GM12878 (cell line): Measurements from ENCODE around the gene NKTR. TPM values are rescaled to one million over a fixed set of nuclear protein-coding genes. Genes with fewer than 3 reads are reported as not detected.

Experiments used
- ATAC-seq: fragments of 200-7000 bp; cut with Tn5 transposase; 3 replicates; pipeline ENCODE4 v1.9.1; 2020; ENCODE audit warnings: mild to moderate bottlenecking, moderate library complexity
- BruUV-seq: library from RNA; stranded (reverse); fragments of 400-500 nt; replicated peaks from 2 replicates; lab custom pipeline; 2021; lab: Mats Ljungman, UMichigan
- CTCF ChIA-PET: fragments of 300-600 bp; sonication (Branson Sonifier 250); formaldehyde crosslinking; extraction: SDS; loops from one replicate; lab custom pipeline; 2021; ENCODE audit warnings: inconsistent platforms; lab: Yijun Ruan, JAX
- POLR2A ChIA-PET: fragments of 350-600 bp; formaldehyde crosslinking; extraction: SDS; loops from one replicate; lab custom pipeline; 2021; ENCODE audit warnings: inconsistent platforms; lab: Charles Lee
- RAD21 ChIA-PET: fragments of 300-600 bp; sonication (Branson Sonifier 250); formaldehyde crosslinking; loops from one replicate; lab custom pipeline; 2023; ENCODE audit warnings: antibody characterized with exemption; ENCODE audit not compliant: unreplicated experiment; lab: Charles Lee
- SMC1A ChIA-PET: fragments of 300-600 bp; sonication (Branson Sonifier 250); formaldehyde crosslinking; loops from one replicate; lab custom pipeline; 2023; ENCODE audit not compliant: unreplicated experiment, uncharacterized antibody; lab: Charles Lee
- DNase-seq: peaks from one replicate; pipeline ENCODE4 v3.0.0-alpha.2; 2011; ENCODE audit warnings: low read depth, low spot score
- FAIRE-seq: peaks from 3 replicates; lab custom pipeline; 2011; peaks lifted over from hg19 to GRCh38; lab: Jason Lieb, UNC
- H2AFZ ChIP-seq: 2 replicates; pipeline ENCODE4 v1.6.0; 2011; ENCODE audit warnings: low read depth, low read length, control low read depth; ENCODE audit not compliant: control insufficient read depth
- H3K27ac ChIP-seq: 2 replicates; pipeline ENCODE4 v1.5.1; 2011; ENCODE audit warnings: control low read depth; ENCODE audit not compliant: control insufficient read depth, insufficient read depth
- H3K27me3 ChIP-seq, 2 experiments: replicated peaks in 1 of 2; 2 replicates each; pipeline versions ENCODE4 v1.6.0 to v1.6.1; 2011; ENCODE audit warnings: low read length in 1 of 2; ENCODE audit not compliant: control insufficient read depth in 2 of 2, insufficient read depth in 2 of 2
- H3K36me3 ChIP-seq, 2 experiments: 2 replicates each; pipeline ENCODE4 v1.5.1; 2011; ENCODE audit warnings: low read length in 1 of 2; ENCODE audit not compliant: control insufficient read depth in 2 of 2, insufficient read depth in 2 of 2
- H3K4me1 ChIP-seq: 2 replicates; pipeline ENCODE4 v1.6.1; 2011; ENCODE audit warnings: mild to moderate bottlenecking, low read length, moderate library complexity, mixed read lengths; ENCODE audit not compliant: control insufficient read depth, insufficient read depth
- H3K4me2 ChIP-seq: 2 replicates; pipeline ENCODE4 v1.6.0; 2011; ENCODE audit warnings: control low read depth; ENCODE audit not compliant: control insufficient read depth, insufficient read depth
- H3K4me3 ChIP-seq: fragments of 200-600 bp; sonication (generic); 2 replicates; pipeline ENCODE4 v1.5.1; 2016
- H3K79me2 ChIP-seq: 2 replicates; pipeline ENCODE4 v1.6.0; 2011; ENCODE audit warnings: low read length; ENCODE audit not compliant: control insufficient read depth, insufficient read depth
- H3K9ac ChIP-seq: 2 replicates; pipeline ENCODE4 v1.8.0; 2011; ENCODE audit warnings: low read length, control low read depth, mixed read lengths; ENCODE audit not compliant: control insufficient read depth, insufficient read depth
- H3K9me3 ChIP-seq: replicated peaks from 3 replicates; pipeline ENCODE4 v1.5.1; 2011; ENCODE audit warnings: mild to moderate bottlenecking, low read length; ENCODE audit not compliant: control insufficient read depth, insufficient read depth
- H4K20me1 ChIP-seq: 2 replicates; pipeline ENCODE4 v1.6.0; 2011; ENCODE audit not compliant: control insufficient read depth, insufficient read depth
- FOXM1 ChIP-seq: IDR thresholded peaks from 2 replicates; pipeline ENCODE4 v1.6.1; 2012; ENCODE audit warnings: low read depth, mild to moderate bottlenecking, inconsistent platforms, low read length, moderate library complexity
- GABPA ChIP-seq: IDR thresholded peaks from 2 replicates; pipeline ENCODE4 v1.6.1; 2014; ENCODE audit warnings: antibody characterized with exemption, low read depth, mild to moderate bottlenecking, inconsistent platforms
- MTA2 ChIP-seq: fragments of 450-650 bp; IDR thresholded peaks from 2 replicates; pipeline ENCODE4 v1.6.1; 2016; ENCODE audit warnings: low read depth, mild to moderate bottlenecking, moderate library complexity
- RELA ChIP-seq: fragments of 450-650 bp; IDR thresholded peaks from 2 replicates; pipeline ENCODE4 v1.8.0; 2014; ENCODE audit warnings: borderline replicate concordance; ENCODE audit not compliant: partially characterized antibody
- SMARCA5 ChIP-seq: fragments of 450-650 bp; IDR thresholded peaks from 2 replicates; pipeline ENCODE4 v1.6.1; 2017; ENCODE audit warnings: mild to moderate bottlenecking
- ZZZ3 ChIP-seq: IDR thresholded peaks from 2 replicates; pipeline ENCODE4 v1.6.1; 2011; ENCODE audit warnings: low read depth; ENCODE audit not compliant: control insufficient read depth, insufficient read length
- WGBS: methylation state at CpG from one replicate; pipeline ENCODE4 v1.1.6; 2016; ENCODE audit warnings: low lambda C conversion rate; ENCODE audit not compliant: insufficient replicate concordance, insufficient coverage; ENCODE audit errors: missing lambda C conversion rate; 5-methylcytosine and 5-hydroxymethylcytosine counted together
- in situ Hi-C: fragments of 300-500 bp; cut with MboI; formaldehyde crosslinking; loops from 9 replicates; pipeline ENCODE4 v1.14.3; 2018; ENCODE audit warnings: mixed read lengths
- intact Hi-C: fragments of 100-400 bp; cut with micrococcal nuclease; formaldehyde crosslinking; loops from one replicate; pipeline ENCODE4 v1.14.2; 2022; ENCODE audit not compliant: unreplicated experiment
- polyA plus RNA-seq, 11 experiments: library from polyadenylated mRNA; depleted of rRNA in 4 of 11; unstranded in 6 of 11; stranded (reverse) in 5 of 11; fragments of >200 nt; fragmentation: Nextera tagmentation in 4 of 11; fragmentation: Illumina TruSeq in 1 of 11; extraction: Ambion mirVana in 4 of 11; extraction: Trizol in 1 of 11; gene quantifications; 1 replicate in 1 of 11; 2 replicates in 10 of 11; pipeline versions ENCODE4 v1.2.1 to v1.2.3, GENCODE V29; 2011 to 2016; ENCODE audit warnings: inconsistent platforms in 2 of 11, missing spikeins in 2 of 11, low read depth in 1 of 11
- total RNA-seq, 4 experiments: library from RNA; depleted of rRNA in 3 of 4; stranded (reverse); fragments of >200 nt in 3 of 4; fragmentation: Illumina TruSeq in 1 of 4; extraction: Trizol in 1 of 4; gene quantifications; 2 replicates each; pipeline versions ENCODE4 v1.2.1 to v1.2.3, GENCODE V29; 2013 to 2021
- TF ChIP-seq, protein P1 (sequence below): fragments of 450-650 bp; IDR thresholded peaks from 2 replicates; pipeline ENCODE4 v1.6.1; 2016; ENCODE audit warnings: mild to moderate bottlenecking, moderate library complexity, borderline replicate concordance
- TF ChIP-seq, protein P2 (sequence below): fragments of 150-350 bp; IDR thresholded peaks from 2 replicates; pipeline ENCODE4 v1.6.1; 2014; ENCODE audit warnings: mild to moderate bottlenecking, low read depth, low read length

Gene NKTR
- total and polyA plus RNA-seq, 10 of the 15 experiments (the other 5 are each of a cell fraction or from before 2014, with no cell fraction given) = 15.3 to 91.9 (median 55.3) TPM

DNA sequence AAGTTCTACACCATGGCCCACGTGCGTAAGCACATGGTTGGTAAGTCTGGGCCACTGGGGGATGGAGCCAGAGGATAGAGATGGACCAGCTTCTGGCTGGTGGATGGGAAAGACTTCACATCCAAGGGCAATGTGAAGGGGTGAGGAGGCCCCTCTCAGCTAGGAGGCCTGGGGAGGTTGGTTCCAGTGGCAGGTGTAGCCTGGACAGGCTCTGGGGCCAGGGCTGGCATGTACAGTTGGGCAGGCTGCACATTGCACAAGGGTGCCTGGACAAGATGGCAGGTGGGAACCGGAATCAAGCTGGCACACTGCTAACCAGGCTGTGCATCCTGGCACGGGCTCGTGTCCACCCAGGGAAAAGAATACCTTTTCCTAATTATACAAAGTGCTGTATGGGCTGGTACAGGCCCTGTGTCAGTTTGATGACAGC, 61.1 kb downstream of the NKTR start:
- RAD21 ChIA-PET = no interaction called here
- no peaks in the 10 kb centered on the region; the same call in 2 of the 3 replicates for H3K9me3 ChIP-seq
- DNase-seq = no peak
- H3K36me3 ChIP-seq = no peaks in the 10 kb centered on the region; a peak in 1 of 4 replicates
- CTCF ChIA-PET = interaction anchor here (1.2 kb wide), 1 partner anchor 9 kb away, joined by 3 read pairs; no protein-coding TSS in a partner anchor
- no peak overlapping the region for H3K4me2 ChIP-seq
- no peaks in the 10 kb centered on the region for H3K79me2 ChIP-seq
- H3K27me3 ChIP-seq = no peaks in the 10 kb centered on the region
- POLR2A ChIA-PET = no interaction called here
- no peaks in the 10 kb centered on the region for H4K20me1 ChIP-seq
- BruUV-seq = no TSS peak
- no peak overlapping the region for H3K27ac ChIP-seq
- in situ Hi-C loops = no loop called here
- H3K9ac ChIP-seq = no peak overlapping the region
- ATAC-seq = no peak
- WGBS = 64% methylated on average over 5 of the region's 5 CpGs
- no peak overlapping the region for H2AFZ ChIP-seq
- no peak overlapping the region for H3K4me3 ChIP-seq
- SMC1A ChIA-PET = interaction anchor here (1.1 kb wide), 1 partner anchor 44 kb away, joined by 3 read pairs; no protein-coding TSS in a partner anchor
- TF ChIP-seq, protein P1, sequence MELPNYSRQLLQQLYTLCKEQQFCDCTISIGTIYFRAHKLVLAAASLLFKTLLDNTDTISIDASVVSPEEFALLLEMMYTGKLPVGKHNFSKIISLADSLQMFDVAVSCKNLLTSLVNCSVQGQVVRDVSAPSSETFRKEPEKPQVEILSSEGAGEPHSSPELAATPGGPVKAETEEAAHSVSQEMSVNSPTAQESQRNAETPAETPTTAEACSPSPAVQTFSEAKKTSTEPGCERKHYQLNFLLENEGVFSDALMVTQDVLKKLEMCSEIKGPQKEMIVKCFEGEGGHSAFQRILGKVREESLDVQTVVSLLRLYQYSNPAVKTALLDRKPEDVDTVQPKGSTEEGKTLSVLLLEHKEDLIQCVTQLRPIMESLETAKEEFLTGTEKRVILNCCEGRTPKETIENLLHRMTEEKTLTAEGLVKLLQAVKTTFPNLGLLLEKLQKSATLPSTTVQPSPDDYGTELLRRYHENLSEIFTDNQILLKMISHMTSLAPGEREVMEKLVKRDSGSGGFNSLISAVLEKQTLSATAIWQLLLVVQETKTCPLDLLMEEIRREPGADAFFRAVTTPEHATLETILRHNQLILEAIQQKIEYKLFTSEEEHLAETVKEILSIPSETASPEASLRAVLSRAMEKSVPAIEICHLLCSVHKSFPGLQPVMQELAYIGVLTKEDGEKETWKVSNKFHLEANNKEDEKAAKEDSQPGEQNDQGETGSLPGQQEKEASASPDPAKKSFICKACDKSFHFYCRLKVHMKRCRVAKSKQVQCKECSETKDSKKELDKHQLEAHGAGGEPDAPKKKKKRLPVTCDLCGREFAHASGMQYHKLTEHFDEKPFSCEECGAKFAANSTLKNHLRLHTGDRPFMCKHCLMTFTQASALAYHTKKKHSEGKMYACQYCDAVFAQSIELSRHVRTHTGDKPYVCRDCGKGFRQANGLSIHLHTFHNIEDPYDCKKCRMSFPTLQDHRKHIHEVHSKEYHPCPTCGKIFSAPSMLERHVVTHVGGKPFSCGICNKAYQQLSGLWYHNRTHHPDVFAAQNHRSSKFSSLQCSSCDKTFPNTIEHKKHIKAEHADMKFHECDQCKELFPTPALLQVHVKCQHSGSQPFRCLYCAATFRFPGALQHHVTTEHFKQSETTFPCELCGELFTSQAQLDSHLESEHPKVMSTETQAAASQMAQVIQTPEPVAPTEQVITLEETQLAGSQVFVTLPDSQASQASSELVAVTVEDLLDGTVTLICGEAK = no peak
- TF ChIP-seq RELA (no peak), FOXM1 (no peak), GABPA (no peak), SMARCA5 (no peak), MTA2 (no peak), ZZZ3 (no peak)
- TF ChIP-seq, protein P2, sequence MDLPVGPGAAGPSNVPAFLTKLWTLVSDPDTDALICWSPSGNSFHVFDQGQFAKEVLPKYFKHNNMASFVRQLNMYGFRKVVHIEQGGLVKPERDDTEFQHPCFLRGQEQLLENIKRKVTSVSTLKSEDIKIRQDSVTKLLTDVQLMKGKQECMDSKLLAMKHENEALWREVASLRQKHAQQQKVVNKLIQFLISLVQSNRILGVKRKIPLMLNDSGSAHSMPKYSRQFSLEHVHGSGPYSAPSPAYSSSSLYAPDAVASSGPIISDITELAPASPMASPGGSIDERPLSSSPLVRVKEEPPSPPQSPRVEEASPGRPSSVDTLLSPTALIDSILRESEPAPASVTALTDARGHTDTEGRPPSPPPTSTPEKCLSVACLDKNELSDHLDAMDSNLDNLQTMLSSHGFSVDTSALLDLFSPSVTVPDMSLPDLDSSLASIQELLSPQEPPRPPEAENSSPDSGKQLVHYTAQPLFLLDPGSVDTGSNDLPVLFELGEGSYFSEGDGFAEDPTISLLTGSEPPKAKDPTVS = no peak
- intact Hi-C loops = no loop called here
- H3K4me1 ChIP-seq = peaks cover 7% of the 10 kb centered on the region
- FAIRE-seq = no peak
